MM.1S (cell line): Measurements from ENCODE around the gene IL11.

Source experiments
- DNase-seq: peaks from one replicate; pipeline ENCODE4 v3.0.0-alpha.2; 2015
- H2AFZ ChIP-seq: fragments of 300-600 bp; sonication (generic); 2 replicates; pipeline ENCODE4 v1.6.0; 2016; ENCODE audit warnings: antibody characterized with exemption, low read length
- H3F3A ChIP-seq: fragments of 300-600 bp; sonication (generic); 2 replicates; pipeline ENCODE4 v1.6.1; 2016; ENCODE audit warnings: mild to moderate bottlenecking, antibody characterized with exemption, low read length, moderate library complexity, mixed read lengths; ENCODE audit not compliant: insufficient read depth
- H3K27ac ChIP-seq: fragments of 300-600 bp; sonication (generic); 2 replicates; pipeline ENCODE4 v1.5.1; 2016; ENCODE audit warnings: mild to moderate bottlenecking, low read length
- H3K27me3 ChIP-seq: fragments of 300-600 bp; sonication (generic); replicated peaks from 2 replicates; pipeline ENCODE4 v1.6.0; 2016; ENCODE audit warnings: low read length; ENCODE audit not compliant: insufficient read depth
- H3K36me3 ChIP-seq: fragments of 300-600 bp; sonication (generic); replicated peaks from 2 replicates; pipeline ENCODE4 v1.6.1; 2016; ENCODE audit warnings: mild to moderate bottlenecking, low read length, mixed read lengths; ENCODE audit not compliant: insufficient read depth
- H3K4me1 ChIP-seq: fragments of 300-600 bp; sonication (generic); 2 replicates; pipeline ENCODE4 v1.6.1; 2016; ENCODE audit warnings: low read length, mixed read lengths
- H3K4me2 ChIP-seq: fragments of 300-600 bp; sonication (generic); 2 replicates; pipeline ENCODE4 v1.6.0; 2016; ENCODE audit warnings: low read depth, low read length
- H3K4me3 ChIP-seq: fragments of 300-600 bp; sonication (generic); 2 replicates; pipeline ENCODE4 v1.5.1; 2016; ENCODE audit warnings: low read length, mixed read lengths
- H3K79me2 ChIP-seq: fragments of 300-600 bp; sonication (generic); 2 replicates; pipeline ENCODE4 v1.6.1; 2016; ENCODE audit warnings: mixed run types, low read length, mixed read lengths
- H3K9ac ChIP-seq: fragments of 300-600 bp; sonication (generic); 2 replicates; pipeline ENCODE4 v1.6.1; 2016; ENCODE audit warnings: low read length, mixed read lengths
- H3K9me2 ChIP-seq: fragments of 300-600 bp; sonication (generic); replicated peaks from 2 replicates; pipeline ENCODE4 v1.6.1; 2016; ENCODE audit warnings: mild to moderate bottlenecking, low read length, mixed read lengths; ENCODE audit not compliant: insufficient read depth
- H3K9me3 ChIP-seq: fragments of 300-600 bp; sonication (generic); replicated peaks from 2 replicates; pipeline ENCODE4 v1.6.1; 2016; ENCODE audit warnings: mild to moderate bottlenecking, low read length, mixed read lengths; ENCODE audit not compliant: insufficient read depth
- H4K20me1 ChIP-seq: fragments of 300-600 bp; sonication (generic); 2 replicates; pipeline ENCODE4 v1.6.1; 2016; ENCODE audit warnings: mild to moderate bottlenecking, low read length, moderate library complexity, mixed read lengths; ENCODE audit not compliant: insufficient read depth
- CTCF ChIP-seq: fragments of 300-600 bp; sonication (generic); IDR thresholded peaks from 2 replicates; pipeline ENCODE4 v1.5.1; 2016; ENCODE audit warnings: antibody characterized with exemption, low read length, mixed read lengths
- EZH2 ChIP-seq: fragments of 300-600 bp; sonication (generic); optimal IDR thresholded peaks from 2 replicates; pipeline ENCODE3; 2017; ENCODE audit warnings: low read depth, mild to moderate bottlenecking, antibody characterized with exemption, low read length, mixed read lengths
- EZH2phosphoT487 ChIP-seq: fragments of 300-600 bp; sonication (generic); IDR thresholded peaks from 2 replicates; pipeline ENCODE4 v1.6.1; 2018; ENCODE audit warnings: antibody characterized with exemption, low read length

IL11 gene

GRCh38 chr19:55373993-55374757, 3.9 kb upstream of the IL11 start:
- no peaks in the 10 kb centered on the region; the same call in 1 of the 2 replicates for H3K4me1 ChIP-seq
- no peak for DNase-seq
- H3K4me2 ChIP-seq: no peak overlapping the region
- no peaks in the 10 kb centered on the region for H3K79me2 ChIP-seq
- no peaks in the 10 kb centered on the region for H3K36me3 ChIP-seq
- H2AFZ ChIP-seq: no peak overlapping the region
- no peaks in the 10 kb centered on the region for H3K9me2 ChIP-seq
- H3K4me3 ChIP-seq: no peak overlapping the region
- H3K27me3 ChIP-seq: peaks cover 47% of the 10 kb centered on the region
- no peaks in the 10 kb centered on the region for H3K9me3 ChIP-seq
- H3F3A ChIP-seq: no peaks in the 10 kb centered on the region; the same call in 1 of the 2 replicates
- TF ChIP-seq CTCF (no peak), EZH2 (no peak), EZH2phosphoT487 (no peak)
- H3K9ac ChIP-seq: no peak overlapping the region
- H4K20me1 ChIP-seq: no peaks in the 10 kb centered on the region
- no peak overlapping the region for H3K27ac ChIP-seq

GRCh38 chr19:55373306-55373992, 3.2 kb upstream of the IL11 start:
- H3K36me3 ChIP-seq: no peaks in the 10 kb centered on the region
- H3F3A ChIP-seq: no peaks in the 10 kb centered on the region; the same call in 1 of the 2 replicates
- no peaks in the 10 kb centered on the region for H3K9me3 ChIP-seq
- H3K9ac ChIP-seq: no peak overlapping the region
- no peak for DNase-seq
- TF ChIP-seq EZH2phosphoT487 (no peak), EZH2 (no peak), CTCF (no peak)
- H3K27me3 ChIP-seq: peaks cover 54% of the 10 kb centered on the region
- no peak overlapping the region for H3K4me2 ChIP-seq
- no peaks in the 10 kb centered on the region for H4K20me1 ChIP-seq
- H2AFZ ChIP-seq: no peak overlapping the region
- no peaks in the 10 kb centered on the region; the same call in 1 of the 2 replicates for H3K4me1 ChIP-seq
- H3K4me3 ChIP-seq: no peak overlapping the region
- no peaks in the 10 kb centered on the region for H3K9me2 ChIP-seq
- no peaks in the 10 kb centered on the region for H3K79me2 ChIP-seq
- no peak overlapping the region for H3K27ac ChIP-seq

- no peaks in the 10 kb centered on the region; the same call in 1 of the 2 replicates for H3K4me1 ChIP-seq
- no peak for DNase-seq
- TF ChIP-seq CTCF (no peak), EZH2phosphoT487 (no peak), EZH2 (no peak)
- no peak overlapping the region for H2AFZ ChIP-seq
- no peak overlapping the region for H3K9ac ChIP-seq
- H3K27ac ChIP-seq: no peak overlapping the region
- H3F3A ChIP-seq: no peaks in the 10 kb centered on the region; the same call in 1 of the 2 replicates
- no peak overlapping the region for H3K4me3 ChIP-seq
- no peak overlapping the region for H3K4me2 ChIP-seq
- H4K20me1 ChIP-seq: no peaks in the 10 kb centered on the region
- no peaks in the 10 kb centered on the region for H3K9me3 ChIP-seq
- no peaks in the 10 kb centered on the region for H3K9me2 ChIP-seq
- no peaks in the 10 kb centered on the region for H3K36me3 ChIP-seq
- H3K27me3 ChIP-seq: peaks cover 63% of the 10 kb centered on the region
- no peaks in the 10 kb centered on the region for H3K79me2 ChIP-seq
These were observed 2.2 kb upstream of the IL11 start for GRCh38 chr19:55372316-55373081.
